T-helper 9 cell (primary cell): ENCODE measurements around the gene CFAP410.

Experiments used
- DNase-seq: peaks from one replicate; pipeline ENCODE4 v3.0.0-alpha.2; 2020

Gene CFAP410

DNA sequence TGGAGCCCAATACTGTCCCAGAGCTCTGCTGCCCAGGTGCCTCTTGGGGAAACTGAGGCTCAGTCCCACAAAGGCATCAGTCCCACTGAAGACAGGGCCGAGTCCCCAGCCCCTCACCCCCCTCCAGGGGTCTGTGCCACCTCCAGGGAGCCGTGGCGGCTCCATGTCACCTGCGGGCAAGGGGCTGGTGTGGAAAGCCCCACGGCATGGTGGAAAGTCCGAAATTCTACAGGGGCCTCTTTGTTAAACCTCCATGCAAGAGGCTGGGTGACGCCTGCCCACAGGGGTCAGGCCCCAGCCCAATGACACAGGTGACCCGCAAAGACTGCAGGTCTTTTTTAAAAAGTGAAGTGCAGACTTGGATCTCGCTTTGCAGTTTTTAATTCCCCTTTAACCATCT is 56.8 kb downstream of the CFAP410 start:
- no peak for DNase-seq

DNA sequence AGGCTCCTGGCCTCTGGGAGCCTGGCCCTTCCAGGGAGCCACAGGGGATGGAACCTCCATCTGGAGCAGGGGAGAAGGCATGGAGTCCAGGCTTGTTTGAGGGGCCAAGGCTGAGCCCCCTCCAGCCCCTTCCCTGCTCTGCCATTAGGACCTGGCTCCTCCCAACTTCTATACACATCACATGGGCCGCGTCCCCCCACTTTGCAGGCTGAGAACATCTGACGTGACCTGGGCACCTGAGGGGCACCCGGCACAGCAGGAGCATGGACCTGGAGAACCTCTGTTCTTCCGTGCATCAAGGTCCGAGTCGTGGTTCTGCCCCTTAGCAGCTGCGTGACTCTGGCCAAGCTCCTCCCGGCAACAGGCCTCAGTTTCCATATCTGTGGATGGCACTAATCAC is 57.4 kb downstream of the CFAP410 start:
- DNase-seq: no peak

DNA sequence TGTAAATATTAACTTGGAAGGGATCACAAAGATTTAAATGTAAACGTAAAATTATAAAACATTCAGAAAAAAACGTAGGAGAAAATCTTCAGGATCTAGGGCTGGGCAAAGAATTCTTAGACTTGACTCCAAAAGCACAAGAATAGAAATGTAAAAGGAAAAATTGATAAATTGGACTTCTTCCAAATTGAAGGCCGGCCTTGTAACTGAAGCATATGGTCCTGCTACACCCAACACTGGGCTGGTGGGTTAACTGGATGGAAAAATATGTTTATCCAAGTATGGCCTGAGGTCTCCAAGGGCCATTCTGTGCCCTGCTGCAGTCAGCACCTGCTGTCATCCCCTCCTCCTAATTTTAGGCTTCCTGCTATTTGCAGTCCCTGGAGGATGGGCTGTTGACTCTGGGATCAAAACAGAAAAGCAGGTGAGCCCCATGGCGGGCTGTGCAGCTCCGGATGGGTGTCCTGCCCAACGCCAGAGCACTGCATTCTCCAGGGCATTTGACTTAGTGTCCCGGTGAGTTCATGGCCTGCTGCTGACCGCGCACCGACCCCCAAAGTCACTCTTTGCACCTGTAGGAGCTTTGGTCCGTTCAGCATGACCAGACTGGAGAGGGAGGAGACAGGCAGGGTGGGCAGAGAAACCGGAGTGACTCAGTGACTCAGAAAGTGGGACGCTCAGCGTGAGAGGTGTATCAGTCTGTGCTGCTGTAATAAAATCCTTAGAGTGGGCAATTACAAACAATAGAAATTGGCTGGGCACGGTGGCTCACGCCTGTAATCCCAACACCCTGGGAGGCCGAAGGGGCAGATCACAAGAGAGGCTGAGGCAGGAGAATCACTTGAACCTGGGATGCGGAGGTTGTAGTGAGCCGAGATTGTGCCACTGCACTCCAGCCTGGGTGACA is 59.6 kb downstream of the CFAP410 start:
- DNase-seq: no peak
